ENCODE data around the gene OXGR1.
"Not testable (repeated sequence)": the region's sequence is repeated elsewhere in the genome, so short reads cannot be mapped to it uniquely, and the experiment has no call there.

Gene OXGR1

DNA sequence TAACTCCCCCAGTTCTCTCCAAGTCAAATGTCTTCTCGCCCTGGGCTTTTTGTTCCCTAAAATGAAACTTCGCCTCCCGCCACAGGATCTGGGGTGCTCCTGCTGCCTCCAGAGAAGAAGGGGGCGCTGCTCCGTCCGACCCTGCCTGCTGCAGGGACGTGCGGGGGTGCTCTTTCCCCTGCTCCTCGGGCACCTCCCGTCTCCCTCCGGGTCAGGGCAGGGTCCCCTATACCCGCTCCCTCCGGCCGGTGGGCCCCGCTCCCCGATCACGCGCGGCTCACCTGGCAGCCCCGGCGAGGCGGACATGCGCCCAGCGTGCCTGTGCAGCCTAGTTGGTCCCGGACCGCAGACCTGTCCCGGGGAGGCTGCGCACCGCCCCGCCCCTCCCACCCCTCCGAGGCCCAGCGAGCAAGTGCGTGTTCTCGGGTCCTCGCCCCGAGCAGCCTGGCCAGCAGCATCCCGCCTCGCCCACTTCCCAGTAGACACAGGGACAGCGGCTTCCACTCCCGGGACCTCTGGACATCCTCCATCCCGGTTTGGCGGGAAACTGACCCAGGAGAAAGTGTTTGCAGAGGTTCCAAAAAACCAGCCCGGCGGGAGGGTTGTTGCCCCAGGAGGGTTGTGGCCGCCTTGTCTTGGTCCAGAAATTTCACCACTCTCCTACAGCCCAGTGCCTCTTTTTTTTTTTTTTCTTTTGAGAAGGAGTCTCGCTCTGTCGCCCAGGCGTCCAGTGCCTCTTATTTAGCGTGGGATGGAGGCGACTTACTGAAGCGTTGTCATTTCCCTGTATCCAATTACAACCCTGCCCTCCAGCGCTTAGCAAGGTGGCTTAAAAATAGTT, at the start of gene OXGR1:
TSS of gene OXGR1 (minus strand) at position 460 of the 841 bp plus-strand sequence. CDS start 6,717 bp downstream, outside the sequence.
- ATAC-seq: no peak

DNA sequence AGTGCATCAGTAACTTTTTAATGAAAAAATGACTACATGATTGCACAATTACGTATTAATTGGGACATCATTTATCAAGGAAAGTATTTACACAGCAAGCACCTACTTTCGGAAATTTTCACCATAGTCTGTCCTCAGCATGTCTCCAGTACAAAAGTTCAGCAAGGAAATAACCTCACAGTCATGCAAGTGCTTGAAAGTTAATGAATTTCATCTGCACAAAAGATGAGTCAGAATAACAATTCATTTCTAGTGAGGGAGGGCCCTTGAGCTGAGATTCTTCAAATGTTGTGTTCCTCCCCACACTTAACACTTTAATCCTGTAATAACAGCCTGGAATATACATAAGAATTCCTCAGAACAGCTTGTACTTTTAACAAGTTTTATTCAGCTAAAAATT, 49.0 kb upstream of the OXGR1 start:
- no peak for ATAC-seq

DNA sequence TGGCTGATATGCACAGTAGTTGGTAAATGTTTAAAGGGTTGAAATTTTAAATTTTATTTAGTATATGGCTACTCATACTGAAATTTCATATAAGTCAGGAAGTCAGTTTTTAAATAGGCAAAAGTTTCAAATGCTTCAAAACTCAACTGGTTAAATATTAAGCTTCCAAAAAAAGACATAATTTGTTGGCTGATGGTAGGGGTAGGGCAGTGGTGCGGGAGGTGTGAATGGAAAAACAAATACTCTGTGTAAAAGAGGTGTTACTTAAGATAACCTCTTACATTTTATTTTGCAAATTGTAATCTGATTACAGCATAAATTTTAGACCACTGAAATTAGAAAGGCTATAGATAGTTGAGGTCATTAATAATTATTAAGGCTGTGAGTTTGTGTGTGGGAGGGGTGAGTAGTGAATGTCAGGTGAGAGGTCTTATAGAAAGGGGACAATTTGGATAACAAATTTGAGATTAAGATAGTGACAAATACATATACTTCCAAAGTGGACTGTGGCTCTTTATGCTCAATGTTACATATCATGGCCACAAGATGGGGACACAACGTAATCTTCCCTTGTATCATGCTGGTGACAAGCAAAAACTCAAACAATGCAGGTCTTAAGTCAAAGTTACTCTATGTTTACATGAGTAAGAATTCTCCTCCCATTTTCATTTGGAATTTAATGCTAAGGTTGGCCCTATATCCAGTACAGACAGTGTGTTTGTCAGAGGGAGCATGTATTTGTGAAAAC, 36.6 kb upstream of the OXGR1 start:
- no peak for ATAC-seq

DNA sequence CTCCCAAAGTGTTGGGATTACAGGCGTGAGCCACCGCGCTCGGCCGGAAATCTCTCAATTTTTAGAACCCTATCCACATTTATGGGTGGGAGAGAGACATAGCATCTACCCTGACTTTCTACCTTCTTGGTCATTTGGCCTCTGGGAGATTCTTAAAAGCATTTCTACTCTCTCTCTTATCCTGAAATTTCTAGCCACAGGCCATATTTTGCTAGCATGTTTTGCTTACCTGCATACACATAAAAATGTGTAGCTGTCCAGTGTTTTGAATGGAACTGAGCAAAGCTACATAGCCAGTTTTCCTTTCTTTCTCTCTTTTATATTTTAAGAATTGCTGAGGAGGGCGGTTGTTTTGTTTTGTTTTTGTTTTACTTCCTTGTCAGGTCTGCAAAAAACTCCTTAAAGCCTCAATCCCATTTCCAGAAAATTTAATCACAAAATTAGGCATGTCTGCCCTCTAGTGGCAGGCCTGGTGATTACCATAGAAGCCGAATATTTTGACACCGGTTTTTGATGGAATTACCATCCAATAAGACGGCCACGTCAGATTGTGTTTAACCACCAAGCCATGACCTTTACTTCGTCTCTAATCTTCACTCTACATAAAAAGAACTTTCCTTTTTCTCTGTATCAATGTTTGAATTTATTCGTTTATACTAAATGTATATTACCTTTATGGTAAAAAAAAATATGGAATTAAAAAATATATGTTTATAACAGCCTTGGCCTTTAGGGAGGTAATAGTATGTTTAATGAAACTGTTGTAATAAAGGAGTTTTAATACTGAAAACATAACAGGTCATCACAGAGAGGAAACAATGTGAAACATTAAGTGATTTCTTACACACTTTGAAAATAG, 34.4 kb upstream of the OXGR1 start:
- ATAC-seq: no peak

DNA sequence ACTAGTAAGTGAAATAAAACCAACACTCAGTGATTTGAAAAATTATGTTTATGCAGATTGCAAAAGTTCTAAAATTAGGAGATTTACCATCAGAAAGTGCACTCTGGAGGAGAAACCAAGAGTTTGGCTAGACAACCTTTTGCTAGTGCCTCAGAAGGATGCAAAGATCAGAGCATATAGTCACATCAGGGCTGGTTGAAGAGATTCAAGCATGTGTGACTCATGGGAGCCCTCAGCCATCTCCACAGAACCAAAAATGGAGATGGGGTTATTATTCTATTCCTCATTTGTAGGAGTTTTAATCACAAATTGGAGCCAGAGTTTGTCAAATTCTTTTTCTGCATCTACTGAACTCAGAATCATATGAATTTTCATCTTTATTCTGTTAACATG, 32.9 kb upstream of the OXGR1 start:
- ATAC-seq: no peak

DNA sequence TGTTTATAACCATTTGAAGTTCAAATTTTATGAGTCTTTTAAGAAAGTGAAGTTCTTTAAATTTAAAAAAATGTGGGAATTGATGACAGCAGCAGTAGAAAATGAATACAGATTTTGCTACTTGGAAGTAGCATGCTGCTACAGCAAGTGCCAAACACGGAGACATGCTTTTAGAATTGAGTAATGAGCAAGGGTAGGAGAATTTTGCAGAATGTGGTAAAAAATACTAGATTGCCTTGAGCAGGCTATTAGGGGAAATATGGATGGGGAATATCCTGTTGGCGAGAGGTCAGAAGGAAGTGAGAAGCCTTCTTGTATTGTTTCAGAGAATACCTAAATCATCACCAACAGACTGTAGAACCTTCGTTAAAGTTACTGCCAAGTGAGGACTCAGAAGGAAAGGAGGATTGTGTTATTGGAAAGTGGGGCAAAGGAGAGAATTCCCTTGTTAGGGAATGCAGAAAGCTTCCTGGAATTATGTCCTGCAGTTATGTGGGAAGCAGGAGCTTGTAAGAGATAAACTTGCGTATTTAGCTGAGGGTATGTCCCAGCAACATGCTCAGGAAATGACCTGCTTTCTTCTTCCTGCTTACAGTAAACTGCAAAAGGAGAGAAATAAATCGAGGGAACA, 32.4 kb upstream of the OXGR1 start:
- ATAC-seq: no peak

DNA sequence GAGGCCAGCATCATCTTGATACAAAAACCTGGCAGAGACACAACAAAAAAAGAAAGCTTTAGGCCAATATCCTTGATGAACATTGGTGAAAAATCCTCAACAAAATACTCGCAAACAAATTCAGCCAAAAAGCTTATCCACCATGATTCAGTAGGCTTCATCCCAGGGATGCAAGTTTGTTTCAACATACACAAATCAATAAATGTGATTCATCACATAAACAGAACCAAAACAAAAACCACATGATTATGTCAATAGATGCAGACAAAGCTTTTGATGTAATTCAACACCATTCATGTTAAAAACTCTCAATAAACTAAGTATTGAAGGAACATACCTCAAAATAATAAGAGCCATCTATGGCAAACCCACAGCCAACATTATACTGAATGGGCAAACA, 29.5 kb upstream of the OXGR1 start:
- ATAC-seq: not testable (repeated sequence)

DNA sequence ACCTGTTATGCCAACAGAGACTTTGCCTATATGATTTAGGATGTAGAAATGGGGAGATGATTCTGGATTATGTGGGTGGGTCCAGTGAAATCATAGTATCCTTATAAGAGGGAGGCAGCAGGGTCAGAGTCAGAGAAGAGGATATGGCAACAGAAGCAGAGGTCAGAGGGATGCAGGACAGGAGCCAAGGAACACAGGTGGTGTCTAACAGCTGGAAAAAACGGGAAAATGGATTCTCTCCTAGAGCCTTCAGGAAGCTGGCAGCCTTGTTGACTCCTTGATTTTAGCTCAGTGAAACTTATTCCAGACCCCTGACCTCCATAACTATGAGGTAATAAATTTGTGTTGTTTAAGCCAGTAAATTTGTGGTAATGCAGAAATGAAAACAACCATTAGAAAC, 28.8 kb upstream of the OXGR1 start:
- ATAC-seq: no peak

DNA sequence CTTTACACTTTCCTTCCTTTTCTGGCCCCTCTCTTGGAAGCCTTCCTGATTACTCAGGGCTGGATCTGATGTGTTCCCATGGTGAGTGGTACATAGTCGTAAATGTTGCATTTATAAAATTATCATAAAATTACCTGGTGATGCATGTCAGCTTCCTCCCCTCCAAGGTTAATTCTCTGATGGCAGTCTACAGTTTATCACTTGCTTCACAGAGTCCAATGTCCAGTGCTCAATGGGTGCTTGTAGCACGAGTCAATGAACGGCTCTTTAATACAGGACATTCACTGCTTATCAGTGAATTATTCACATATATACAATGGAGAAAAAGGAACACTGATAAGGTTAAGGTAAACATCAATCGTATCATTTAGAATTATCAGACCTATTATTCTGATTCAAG, 27.0 kb upstream of the OXGR1 start:
- no peak for ATAC-seq

DNA sequence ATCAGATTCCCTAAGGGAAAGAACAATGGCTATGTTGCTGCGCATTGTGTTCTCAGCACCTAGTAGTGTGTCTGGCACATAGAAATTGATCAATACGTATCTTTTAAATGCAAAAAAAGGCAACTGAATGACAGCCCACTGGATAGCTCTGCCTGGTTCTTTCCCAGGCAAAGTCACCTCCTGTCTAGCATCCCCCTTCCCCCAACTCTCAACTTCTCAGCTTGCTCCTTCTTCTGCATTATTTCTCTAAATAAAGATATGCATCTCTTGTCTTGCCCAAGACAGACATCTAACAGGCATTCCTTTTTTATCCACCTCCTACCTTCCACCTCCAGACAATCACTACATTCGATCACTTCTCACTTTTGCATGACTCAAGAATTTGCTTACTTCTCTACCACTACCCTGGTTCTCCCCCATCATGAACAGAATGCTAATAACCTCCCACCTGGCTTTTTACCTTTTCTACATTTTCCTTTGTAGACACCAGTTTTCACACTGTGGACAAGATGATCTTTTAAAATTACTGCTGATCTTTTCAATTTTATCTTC, 26.5 kb upstream of the OXGR1 start:
- no peak for ATAC-seq

DNA sequence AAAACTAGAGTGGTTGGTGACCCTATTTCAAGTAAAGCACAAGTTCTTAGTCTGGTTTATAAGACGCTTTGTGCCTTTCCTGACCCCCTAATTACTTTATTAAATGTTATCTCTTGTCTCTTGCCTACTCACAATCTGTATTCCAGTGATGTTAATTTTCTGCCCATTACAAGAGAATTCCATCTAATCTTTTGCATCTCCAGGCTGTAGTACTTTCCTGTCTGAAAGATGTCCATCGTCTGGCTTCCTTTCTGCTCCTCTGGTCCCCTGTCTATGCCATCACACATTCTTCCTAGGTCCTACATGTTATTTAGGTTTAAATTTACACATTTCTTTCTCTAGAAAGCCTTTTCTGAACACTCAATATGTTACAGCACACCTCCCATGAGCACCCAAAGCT, 25.9 kb upstream of the OXGR1 start:
- ATAC-seq: no peak

DNA sequence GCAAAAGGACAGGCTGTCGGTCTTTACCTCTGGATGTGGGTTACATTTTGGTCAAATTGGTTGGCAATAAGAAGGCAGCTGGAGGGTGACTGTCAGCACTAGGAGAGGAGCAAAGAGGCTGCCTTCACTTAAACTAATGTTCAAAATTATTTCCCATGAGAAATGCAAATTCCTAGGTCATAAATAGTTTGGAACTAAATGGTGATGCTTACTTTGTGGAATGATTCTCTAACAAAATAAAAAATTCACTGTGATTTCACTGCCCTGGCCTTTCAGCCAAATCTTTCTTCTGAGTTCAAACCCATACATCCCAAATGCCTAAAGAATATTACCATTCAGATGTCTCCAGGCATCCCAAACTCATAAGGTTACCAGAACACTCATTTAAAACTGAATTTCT, 25.0 kb upstream of the OXGR1 start:
- ATAC-seq: no peak

DNA sequence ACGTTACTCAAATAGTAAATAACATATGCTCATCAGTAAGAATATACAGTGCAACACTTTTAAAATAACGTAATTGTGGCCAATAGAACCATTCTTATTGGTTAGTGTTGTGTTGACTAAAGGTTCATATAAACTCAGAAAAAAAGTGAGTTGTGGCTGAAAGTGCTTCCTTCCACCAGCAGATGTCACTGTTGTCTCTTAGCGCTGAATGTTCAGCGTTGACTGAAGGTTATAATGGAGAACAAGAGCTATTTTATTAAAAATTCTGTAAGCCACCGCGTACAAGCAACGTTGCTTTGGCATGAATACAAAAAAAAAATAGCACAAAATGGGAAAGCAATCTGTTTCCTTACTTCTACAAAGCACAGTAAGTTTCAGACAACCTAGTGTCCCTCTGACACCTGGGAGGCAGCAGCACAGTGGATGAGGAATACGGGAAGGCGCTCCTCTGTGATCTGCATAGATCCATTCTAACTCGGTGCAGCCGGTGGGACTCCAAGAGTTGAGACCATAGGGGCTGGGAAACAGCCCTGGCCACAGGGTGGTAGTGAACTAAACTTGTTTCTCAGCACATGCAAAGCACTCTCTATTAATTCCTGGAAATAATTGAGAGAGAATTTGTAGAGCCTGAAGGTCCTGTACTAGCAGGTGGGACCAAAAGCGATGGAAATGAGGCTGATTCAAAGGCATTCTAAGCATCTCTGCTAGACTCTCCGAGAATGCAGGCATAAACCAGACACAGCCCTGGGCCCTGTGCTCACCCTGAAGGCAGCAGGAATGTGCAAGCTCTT, 23.9 kb upstream of the OXGR1 start:
- ATAC-seq: peak in 1 of 2 donors; percentile 53

DNA sequence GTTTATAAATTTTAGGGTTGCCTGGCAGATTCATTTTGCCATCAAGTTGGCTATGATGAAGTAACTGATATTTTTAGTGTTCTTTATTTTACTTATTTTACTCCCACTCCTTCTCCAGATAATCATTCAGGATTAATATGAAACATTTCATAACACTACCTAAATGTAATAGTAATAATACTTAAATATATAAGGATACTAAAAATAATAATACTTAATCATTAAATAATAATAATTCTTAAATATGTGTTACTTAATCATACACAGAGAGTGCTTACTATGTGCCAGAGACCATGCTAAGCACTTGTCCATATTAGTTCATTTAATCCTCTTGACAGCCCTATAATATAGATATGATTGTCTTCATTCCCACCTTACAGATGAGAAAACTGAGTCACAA, 23.0 kb upstream of the OXGR1 start:
- ATAC-seq: no peak

DNA sequence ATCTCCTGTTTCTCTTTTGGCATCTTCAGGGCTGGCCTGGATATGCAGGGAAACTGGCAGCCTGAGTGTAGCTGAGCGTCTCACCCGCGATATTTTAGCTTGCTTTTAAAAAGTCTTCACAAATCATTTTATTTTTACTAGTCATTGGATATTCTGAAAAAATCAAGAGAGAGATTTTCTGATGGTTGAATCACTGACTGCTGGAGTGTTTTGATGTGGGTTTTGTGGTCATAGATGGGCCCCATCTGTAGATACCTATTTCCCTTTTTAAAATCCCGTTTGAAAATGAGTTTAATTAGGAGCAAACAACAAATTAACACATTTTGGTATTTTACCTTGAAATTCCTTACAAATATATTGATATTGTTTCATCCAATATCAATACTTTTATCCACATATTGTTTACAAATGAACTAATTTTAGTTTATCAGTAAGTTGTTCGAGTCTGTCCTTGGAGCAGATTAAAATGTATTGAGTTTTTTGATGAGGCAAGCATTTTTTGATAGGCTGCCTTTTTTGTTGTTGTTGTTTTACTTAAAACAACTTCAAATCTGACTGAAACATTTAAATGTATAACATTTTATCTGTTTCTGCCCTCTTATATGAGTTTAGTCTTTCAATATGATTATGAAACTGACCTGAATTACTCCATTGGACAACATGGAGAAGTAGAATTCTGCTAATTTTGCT, 21.5 kb upstream of the OXGR1 start:
- no peak for ATAC-seq

DNA sequence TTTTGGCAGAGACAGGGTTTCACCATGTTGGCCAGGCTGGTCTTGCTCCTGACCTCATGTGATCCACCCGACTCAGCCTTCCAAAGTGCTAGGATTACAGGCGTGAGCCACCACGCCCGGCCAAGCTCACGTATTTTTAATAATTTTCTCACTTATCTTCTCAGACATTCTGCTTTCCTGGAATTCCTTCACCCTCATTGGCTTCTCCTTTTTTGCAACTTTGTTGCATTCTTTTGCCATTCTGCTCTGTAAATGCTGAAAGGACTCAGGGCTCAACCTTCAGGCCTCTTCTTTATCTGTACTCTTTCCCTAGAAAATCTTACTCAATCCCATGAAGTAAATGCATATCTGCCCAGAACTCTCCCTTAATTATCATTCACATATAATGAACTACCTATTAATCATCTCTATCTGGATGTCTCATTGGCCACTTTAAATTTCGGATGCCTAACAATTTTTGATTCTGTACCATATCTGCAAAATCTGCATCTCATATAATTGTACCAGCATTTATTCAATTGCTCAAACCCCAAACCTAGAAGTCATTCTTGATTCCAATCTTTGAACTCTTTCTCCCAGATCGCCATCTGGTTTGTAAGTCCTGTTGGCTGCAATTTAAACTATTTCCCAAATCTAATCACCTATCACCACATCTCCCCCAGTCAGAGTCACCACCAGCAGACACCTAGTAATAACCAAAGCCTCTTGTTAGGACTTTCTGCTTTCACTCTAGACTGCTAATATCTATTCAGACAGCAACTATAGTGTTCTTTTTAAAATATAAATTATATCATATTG, 18.2 kb upstream of the OXGR1 start:
- no peak for ATAC-seq

DNA sequence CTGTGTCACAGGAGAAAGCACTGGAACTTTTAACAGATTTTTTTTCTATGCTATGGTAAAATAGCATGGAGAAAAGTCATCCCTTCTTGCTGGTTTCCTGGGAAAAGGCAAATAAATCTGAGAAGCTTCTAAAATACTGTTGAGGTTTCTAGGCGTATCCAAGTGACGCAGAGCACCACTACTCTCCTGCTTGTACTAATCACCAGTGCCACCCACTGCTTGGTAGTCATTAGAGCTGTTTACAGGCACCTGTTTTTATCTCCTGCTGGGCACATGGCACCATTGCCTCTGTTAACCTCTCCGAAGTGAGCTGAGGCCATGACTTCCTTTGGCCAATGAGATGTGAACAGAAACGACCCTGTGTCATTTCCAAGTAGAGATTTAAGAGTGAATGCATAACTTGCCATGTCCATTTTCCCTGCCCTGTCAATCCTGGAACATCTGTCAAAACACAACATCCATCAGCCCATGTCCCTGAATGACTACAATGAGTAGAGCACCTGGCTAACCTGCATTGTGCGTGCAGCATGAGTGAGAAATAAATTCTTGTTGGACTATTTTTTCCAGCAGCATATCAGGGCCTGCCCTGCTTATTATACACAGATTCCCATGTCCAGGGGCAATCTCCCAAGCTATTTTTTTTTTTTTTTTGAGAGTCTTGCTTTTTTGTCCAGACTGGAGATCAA, 17.3 kb upstream of the OXGR1 start:
- ATAC-seq: no peak

DNA sequence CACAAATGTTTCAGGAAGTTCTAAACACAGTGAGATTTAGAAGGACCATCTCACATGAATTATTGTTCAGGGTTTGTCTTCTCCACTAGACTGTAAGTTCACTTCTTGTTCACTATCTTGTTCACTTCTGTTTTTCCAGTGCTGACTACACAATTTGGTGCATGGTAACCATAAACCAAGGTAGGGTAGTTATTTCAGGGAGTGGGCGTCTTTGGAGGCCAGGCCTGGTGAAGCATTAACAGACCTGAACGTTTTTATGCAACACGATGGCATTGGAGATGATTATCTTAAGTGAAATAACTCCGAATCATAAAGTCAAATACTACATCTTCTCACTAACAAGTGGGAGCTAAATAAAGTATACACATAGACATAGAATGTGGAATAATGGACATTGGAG, 14.4 kb upstream of the OXGR1 start:
- ATAC-seq: no peak

DNA sequence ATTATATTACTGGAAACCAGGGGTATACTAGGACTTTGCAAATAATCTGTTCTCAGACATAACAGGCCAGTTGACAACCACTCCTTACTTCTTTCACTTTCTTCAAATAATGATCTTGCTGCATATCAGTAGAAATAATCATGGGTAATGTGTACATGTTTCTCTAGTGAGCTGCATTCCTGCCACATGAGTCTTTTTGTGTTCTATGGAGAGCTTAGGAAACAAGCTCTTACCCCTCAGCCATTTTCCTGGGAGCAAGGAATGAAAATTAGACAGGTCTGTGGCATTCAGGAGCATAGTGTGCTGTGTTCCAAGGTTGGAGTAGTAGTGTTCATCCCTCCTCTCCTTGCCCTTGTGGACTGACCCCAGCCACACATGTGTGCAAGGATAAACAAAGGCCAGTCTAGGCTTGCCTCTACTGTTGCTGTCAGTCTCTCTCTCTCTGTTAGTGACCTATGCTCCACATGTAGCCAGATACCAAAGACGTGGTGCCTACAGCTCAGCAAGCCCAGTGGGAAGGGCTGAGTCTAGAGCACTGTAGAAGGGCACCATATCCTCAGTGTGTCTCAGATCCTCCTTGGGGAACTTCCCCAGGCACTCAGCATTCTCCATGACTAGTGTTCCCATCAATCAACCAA, 11.5 kb upstream of the OXGR1 start:
- ATAC-seq: no peak

Data from activated CD4-positive, CD25-positive, alpha-beta regulatory T cell treated with anti-CD3 and anti-CD28 coated beads, Interleukin-2, amount 50 U/mL, for 24 hours (primary cell).